SU-DHL-6 (cell line): ENCODE data around the gene ZNF253.

ENCODE experiments used
- CTCF ChIP-seq: fragments of 200-600 bp; sonication (generic); IDR thresholded peaks from one replicate; pipeline ENCODE4 v1.5.1; 2017; ENCODE audit warnings: antibody characterized with exemption, mild to moderate bottlenecking, low read length, moderate library complexity; ENCODE audit not compliant: insufficient read depth, poor library complexity, severe bottlenecking
- EZH2phosphoT487 ChIP-seq: fragments of 200-600 bp; sonication (generic), shearing (Covaris generic); conservative IDR thresholded peaks from 2 replicates; pipeline ENCODE4 v1.6.1; 2018; ENCODE audit warnings: mild to moderate bottlenecking, antibody characterized with exemption, low read length, moderate library complexity, mixed read lengths

GRCh38 chr19:19817357-19817756 is 48.3 kb upstream of the ZNF253 start:
- TF ChIP-seq CTCF: no peak
- no peak for TF ChIP-seq EZH2phosphoT487
